Upper lobe of left lung (tissue), 4 donors: ENCODE results near the gene LPAR2.

ENCODE experiments used
- CTCF ChIP-seq, 6 experiments: fragments of 450-650 bp in 4 of 6; fragments of 200-600 bp in 2 of 6; sonication (generic) in 2 of 6; IDR thresholded peaks; one replicate each; pipeline ENCODE4 v1.5.1; 2016 to 2019; ENCODE audit warnings: antibody characterized with exemption in 6 of 6
- EP300 ChIP-seq, 4 donors: sonication (generic); formaldehyde crosslinking; IDR thresholded peaks; one replicate each; pipeline ENCODE4 v1.5.1; 2017; ENCODE audit warnings: antibody characterized with exemption in 4 of 4, control low read depth in 2 of 4
- POLR2A ChIP-seq, 4 donors: fragments of 450-650 bp; IDR thresholded peaks; one replicate each; pipeline ENCODE4 v1.5.1; 2016 to 2017; ENCODE audit warnings: antibody characterized with exemption in 4 of 4, mild to moderate bottlenecking in 2 of 4
- POLR2AphosphoS5 ChIP-seq, 2 donors: sonication (generic); formaldehyde crosslinking; IDR thresholded peaks; one replicate each; pipeline ENCODE4 v1.5.1; 2017; ENCODE audit warnings: antibody characterized with exemption in 2 of 2

DNA sequence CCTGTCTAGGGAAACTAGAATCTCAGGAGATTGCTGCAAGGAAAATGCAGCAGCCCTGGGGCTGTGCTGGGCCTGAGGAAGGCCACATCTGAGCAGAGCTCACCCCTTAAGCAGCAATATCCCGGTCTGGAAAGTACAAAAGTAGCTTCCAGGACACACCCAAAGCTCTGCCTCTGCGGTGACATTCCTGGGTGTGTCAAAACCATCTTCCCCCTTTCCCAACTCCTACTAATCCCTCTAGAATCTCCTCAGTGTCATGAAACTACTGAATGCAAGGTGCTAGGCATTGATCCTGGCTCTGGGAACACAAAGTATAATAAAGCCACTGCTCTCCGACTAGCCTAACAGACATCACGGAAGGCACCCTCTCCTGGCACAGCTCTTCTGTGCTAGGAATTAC, 14.5 kb downstream of the LPAR2 start:
- TF ChIP-seq POLR2A (IDR thresholded peaks at IDR 0.05), result no peak
- TF ChIP-seq CTCF (IDR thresholded peaks at IDR 0.05), result no peak
- TF ChIP-seq POLR2AphosphoS5 (IDR thresholded peaks at IDR 0.05), result no peak
- no peak for TF ChIP-seq EP300 (IDR thresholded peaks at IDR 0.05)
